Lung (tissue), 12 donors: ENCODE measurements around the gene MED27. TPM values are rescaled to one million over a fixed set of nuclear protein-coding genes. Genes with fewer than 3 reads are reported as not detected.

Source experiments
- ATAC-seq: fragments of 200-7000 bp; cut with Tn5 transposase; one replicate; pipeline ENCODE4 v1.9.1; 2020; ENCODE audit warnings: moderate number of reproducible peaks; ENCODE audit not compliant: insufficient read depth, low FRiP score
- DNase-seq, 3 donors: peaks; one replicate each; pipeline ENCODE4 v3.0.0-alpha.2; 2013 to 2017
- H3K27ac ChIP-seq, 2 donors: one replicate each; pipeline ENCODE4 v1.5.1; 2013; ENCODE audit warnings: mild to moderate bottlenecking in 2 of 2, moderate library complexity in 2 of 2, control low read depth in 1 of 2, inconsistent platforms in 1 of 2, low read depth in 1 of 2, low read length in 1 of 2
- H3K27me3 ChIP-seq, 3 donors: one replicate each; pipeline ENCODE4 v1.5.1; 2013; ENCODE audit warnings: low read length in 2 of 3; ENCODE audit not compliant: control insufficient read depth in 3 of 3, insufficient read depth in 3 of 3
- H3K36me3 ChIP-seq, 4 donors: one replicate each; pipeline ENCODE4 v1.5.1; 2013; ENCODE audit warnings: low read length in 4 of 4, mild to moderate bottlenecking in 1 of 4, moderate library complexity in 1 of 4; ENCODE audit not compliant: control insufficient read depth in 4 of 4, insufficient read depth in 4 of 4
- H3K4me1 ChIP-seq, 5 donors: one replicate each; pipeline ENCODE4 v1.5.1; 2013; ENCODE audit warnings: low read length in 5 of 5, mild to moderate bottlenecking in 2 of 5, moderate library complexity in 1 of 5; ENCODE audit not compliant: control insufficient read depth in 5 of 5, insufficient read depth in 5 of 5
- H3K4me3 ChIP-seq: one replicate; pipeline ENCODE4 v1.5.1; 2013; ENCODE audit warnings: mild to moderate bottlenecking, control low read depth, moderate library complexity
- H3K9ac ChIP-seq, 2 donors: one replicate each; pipeline ENCODE4 v1.5.1; 2013; ENCODE audit warnings: low read length in 2 of 2, control low read depth in 1 of 2; ENCODE audit not compliant: insufficient read depth in 1 of 2
- H3K9me3 ChIP-seq, 4 donors: one replicate each; pipeline ENCODE4 v1.5.1; 2013; ENCODE audit warnings: low read length in 3 of 4, mild to moderate bottlenecking in 1 of 4, moderate library complexity in 1 of 4; ENCODE audit not compliant: control insufficient read depth in 4 of 4, insufficient read depth in 3 of 4
- WGBS, 2 donors: extraction: QIAGEN DNeasy Blood & Tissue Kit; methylation state at CpG; one replicate each; pipeline ENCODE4 v1.1.7; 2013; 5-methylcytosine and 5-hydroxymethylcytosine counted together
- polyA plus RNA-seq, 2 donors: library from polyadenylated mRNA; stranded (reverse); fragments of 200-250 nt; gene quantifications; one replicate each; pipeline ENCODE4 v1.2.1, GENCODE V29; 2013
- total RNA-seq, 2 donors: library from RNA; depleted of rRNA in 1 of 2; stranded (reverse); fragments of >200 nt in 1 of 2; gene quantifications; one replicate each; pipeline ENCODE4 v1.2.1, GENCODE V29; 2014 to 2021
- TF ChIP-seq, protein P1 (sequence below): IDR thresholded peaks from 2 replicates; pipeline ENCODE4 v1.5.1; 2012; ENCODE audit warnings: mild to moderate bottlenecking; ENCODE audit errors: control extremely low read depth, extremely low read depth
- donor health status: control.
- donor health status: control.
- donor health status: Bipolar disorder and iron deficiency.
- donor health status: healthy.
- donor health status: DM: yes; HTN: yes; CAD: no.

MED27 gene
- total and polyA plus RNA-seq, 4 donors: 9.8 to 22.3 (median 16.7) TPM

- no peak for ATAC-seq
- TF ChIP-seq, protein P1, sequence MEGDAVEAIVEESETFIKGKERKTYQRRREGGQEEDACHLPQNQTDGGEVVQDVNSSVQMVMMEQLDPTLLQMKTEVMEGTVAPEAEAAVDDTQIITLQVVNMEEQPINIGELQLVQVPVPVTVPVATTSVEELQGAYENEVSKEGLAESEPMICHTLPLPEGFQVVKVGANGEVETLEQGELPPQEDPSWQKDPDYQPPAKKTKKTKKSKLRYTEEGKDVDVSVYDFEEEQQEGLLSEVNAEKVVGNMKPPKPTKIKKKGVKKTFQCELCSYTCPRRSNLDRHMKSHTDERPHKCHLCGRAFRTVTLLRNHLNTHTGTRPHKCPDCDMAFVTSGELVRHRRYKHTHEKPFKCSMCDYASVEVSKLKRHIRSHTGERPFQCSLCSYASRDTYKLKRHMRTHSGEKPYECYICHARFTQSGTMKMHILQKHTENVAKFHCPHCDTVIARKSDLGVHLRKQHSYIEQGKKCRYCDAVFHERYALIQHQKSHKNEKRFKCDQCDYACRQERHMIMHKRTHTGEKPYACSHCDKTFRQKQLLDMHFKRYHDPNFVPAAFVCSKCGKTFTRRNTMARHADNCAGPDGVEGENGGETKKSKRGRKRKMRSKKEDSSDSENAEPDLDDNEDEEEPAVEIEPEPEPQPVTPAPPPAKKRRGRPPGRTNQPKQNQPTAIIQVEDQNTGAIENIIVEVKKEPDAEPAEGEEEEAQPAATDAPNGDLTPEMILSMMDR: no peak
These were observed 142.2 kb downstream of the MED27 start for GRCh38 chr9:131937451-131937850.

GRCh38 chr9:131936929-131937328 lies 142.7 kb downstream of the MED27 start:
- TF ChIP-seq, protein P1: no peak
- H3K9me3 ChIP-seq: no peaks in the 10 kb centered on the region
- no peaks in the 10 kb centered on the region for H3K27me3 ChIP-seq
- H3K36me3 ChIP-seq: peaks cover 0 to 9% (median 1%) of the 10 kb centered on the region in 4 donors
- 89% methylated on average over 3 of the region's 3 CpGs for WGBS, 2 donors
- H3K4me3 ChIP-seq: no peak overlapping the region
- H3K27ac ChIP-seq: no peak overlapping the region
- DNase-seq: no peak
- no peak overlapping the region for H3K9ac ChIP-seq
- H3K4me1 ChIP-seq: no peaks in the 10 kb centered on the region
- ATAC-seq: no peak

More at GRCh38 chr9:131937451-131937850, 142.2 kb downstream of the MED27 start:
- no peaks in the 10 kb centered on the region for H3K27me3 ChIP-seq
- WGBS, 2 donors: 92 to 95% methylated on average over 2 of the region's 2 CpGs
- H3K9ac ChIP-seq: no peak overlapping the region
- no peak overlapping the region for H3K27ac ChIP-seq
- DNase-seq: no peak
- H3K9me3 ChIP-seq: no peaks in the 10 kb centered on the region
- no peaks in the 10 kb centered on the region for H3K4me1 ChIP-seq
- peaks cover 0 to 9% (median 1%) of the 10 kb centered on the region in 4 donors for H3K36me3 ChIP-seq
- no peak overlapping the region for H3K4me3 ChIP-seq

DNA sequence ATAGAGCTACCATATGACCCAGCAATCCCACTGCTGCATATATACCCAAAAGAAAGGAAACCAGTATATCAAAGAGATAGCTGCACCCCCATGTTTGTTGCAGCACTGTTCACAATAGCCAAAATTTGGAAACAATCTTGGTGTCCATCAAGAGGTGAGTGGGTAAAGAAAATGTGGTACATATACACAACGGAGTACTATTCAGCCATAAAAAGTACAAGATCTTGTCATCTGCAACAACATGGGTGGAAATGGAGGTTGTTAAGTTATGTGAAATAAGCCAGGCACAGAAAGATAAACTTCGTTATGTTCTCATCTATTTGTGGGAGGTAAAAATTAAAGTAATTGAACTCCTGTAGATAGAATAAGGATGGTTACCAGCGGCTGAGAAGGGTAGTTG lies 145.0 kb downstream of the MED27 start:
- Histone ChIP-seq H3K4me3 (no peak overlapping the region), H3K9ac (no peak overlapping the region), H3K9me3 (no peaks in the 10 kb centered on the region), H3K36me3 (peaks cover 0 to 9% (median 1%) of the 10 kb centered on the region in 4 donors), H3K27me3 (no peaks in the 10 kb centered on the region), H3K4me1 (no peaks in the 10 kb centered on the region), H3K27ac (no peak overlapping the region)
- DNase-seq (no peak), ATAC-seq (no peak)
- WGBS, 2 donors: 96 to 98% methylated on average over 3 of the region's 3 CpGs
- TF ChIP-seq, protein P1: no peak

DNA sequence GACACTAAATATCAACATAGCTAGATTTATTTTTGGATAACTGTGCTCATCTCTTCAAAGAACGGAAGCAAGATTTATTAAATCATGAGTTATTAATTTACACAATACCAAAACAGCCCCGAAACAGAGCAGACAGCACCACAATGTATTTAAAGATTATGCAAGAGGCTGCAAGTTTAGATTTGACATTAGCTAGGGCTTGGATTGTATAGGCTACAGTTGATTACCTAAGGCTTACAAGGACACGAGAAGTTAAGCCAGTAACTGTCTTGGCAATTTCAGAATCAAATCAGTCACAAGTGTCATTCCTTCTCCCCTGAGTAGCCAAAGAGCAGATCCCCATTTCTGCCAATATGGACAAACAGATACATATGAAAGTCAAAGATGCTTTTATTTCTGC lies 152.6 kb downstream of the MED27 start:
- H3K27ac ChIP-seq: no peak overlapping the region
- ATAC-seq: no peak
- TF ChIP-seq, protein P1: no peak
- peak in 2 of 3 donors; percentile 34 to 47 for DNase-seq
- H3K4me1 ChIP-seq: peaks cover 0 to 8% (median 0%) of the 10 kb centered on the region in 5 donors
- no peak overlapping the region for H3K9ac ChIP-seq
- H3K9me3 ChIP-seq: no peaks in the 10 kb centered on the region
- 53 to 60% methylated on average over 3 of the region's 3 CpGs for WGBS, 2 donors
- H3K27me3 ChIP-seq: no peaks in the 10 kb centered on the region
- no peak overlapping the region for H3K4me3 ChIP-seq
- H3K36me3 ChIP-seq: no peaks in the 10 kb centered on the region
